ENCODE results near the gene GABRB2.
"Not testable (repeated sequence)": the region's sequence is repeated elsewhere in the genome, so short reads cannot be mapped to it uniquely, and the experiment has no call there.

The GABRB2 gene

DNA sequence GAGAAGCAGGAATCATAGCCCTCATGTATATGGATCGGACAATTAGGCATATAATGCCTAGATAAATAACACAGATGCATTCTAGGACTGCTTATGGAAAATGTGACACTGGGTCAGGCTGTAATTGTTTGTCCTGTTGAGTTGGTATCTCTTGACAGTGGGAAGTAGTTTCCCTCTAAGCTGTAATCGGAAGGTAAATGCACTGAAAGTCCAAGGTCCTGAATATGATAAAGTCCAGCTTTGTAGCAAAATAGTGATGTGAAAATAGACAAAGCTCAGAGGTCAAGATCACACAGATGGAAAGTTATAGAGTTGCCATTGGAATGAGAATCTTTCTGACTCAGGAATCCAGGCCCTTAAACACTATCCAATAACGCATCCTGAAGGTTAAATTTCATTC lies 214.2 kb downstream of the GABRB2 start:
- no peak overlapping the region for H3K9ac ChIP-seq (ENCODE audit: low read depth, low read length)

DNA sequence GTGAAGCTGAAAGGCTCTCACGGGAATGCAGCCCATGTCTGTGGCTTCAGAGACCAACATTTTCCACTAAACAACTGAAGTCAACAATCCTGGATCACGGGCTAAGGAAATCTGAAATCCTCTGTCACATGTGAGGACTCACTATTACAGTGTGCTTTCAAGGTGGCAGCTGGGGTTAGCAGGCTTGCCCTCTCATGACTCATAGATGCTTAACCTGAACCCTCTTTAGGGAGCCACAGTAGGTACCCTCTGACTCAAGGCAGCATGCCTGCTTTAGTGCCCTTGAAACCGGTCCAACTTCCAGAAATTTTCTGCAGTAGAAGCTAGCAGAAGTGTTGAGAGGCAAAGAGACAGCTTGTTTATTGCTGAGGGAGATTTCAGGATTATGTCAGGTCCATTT lies 232.5 kb downstream of the GABRB2 start:
- Histone ChIP-seq H3K36me3 (ENCODE audit: insufficient read depth, low read length) (no peaks in the 10 kb centered on the region), H3K9ac (ENCODE audit: low read depth, low read length) (no peak overlapping the region), H3K9me3 (ENCODE audit: control insufficient read depth, insufficient read depth, low read length) (no peaks in the 10 kb centered on the region), H3K4me1 (ENCODE audit: insufficient read depth, low read length) (no peaks in the 10 kb centered on the region)

More for the DNA sequence above, 214.2 kb downstream of the GABRB2 start:
- H3K36me3 ChIP-seq (ENCODE audit: insufficient read depth, low read length), result no peaks in the 10 kb centered on the region
- H3K4me1 ChIP-seq (ENCODE audit: insufficient read depth, low read length), result no peaks in the 10 kb centered on the region
- H3K9me3 ChIP-seq (ENCODE audit: control insufficient read depth, insufficient read depth, low read length), result no peaks in the 10 kb centered on the region

DNA sequence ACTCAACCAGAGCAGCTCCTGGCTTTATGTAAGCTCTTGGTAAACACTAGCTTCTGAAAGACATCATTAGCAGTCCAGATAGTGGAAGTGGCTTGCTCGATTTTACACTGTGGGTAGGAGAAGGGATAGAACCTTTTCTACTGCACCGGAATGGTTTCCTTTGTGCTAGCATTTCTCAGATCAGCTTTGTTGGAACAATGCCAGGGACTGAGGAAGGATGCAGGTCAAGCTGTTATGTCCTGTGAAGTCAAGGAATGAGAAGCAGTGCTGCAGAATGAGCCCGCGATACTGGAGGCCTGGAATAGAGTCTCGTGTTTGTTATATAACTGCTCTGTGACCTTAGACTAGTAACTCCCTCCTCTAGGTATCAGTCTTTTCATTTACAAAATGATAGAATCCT lies 233.6 kb downstream of the GABRB2 start:
- Histone ChIP-seq H3K4me1 (ENCODE audit: insufficient read depth, low read length) (no peaks in the 10 kb centered on the region), H3K36me3 (ENCODE audit: insufficient read depth, low read length) (no peaks in the 10 kb centered on the region), H3K9me3 (ENCODE audit: control insufficient read depth, insufficient read depth, low read length) (no peaks in the 10 kb centered on the region), H3K9ac (ENCODE audit: low read depth, low read length) (no peak overlapping the region)

DNA sequence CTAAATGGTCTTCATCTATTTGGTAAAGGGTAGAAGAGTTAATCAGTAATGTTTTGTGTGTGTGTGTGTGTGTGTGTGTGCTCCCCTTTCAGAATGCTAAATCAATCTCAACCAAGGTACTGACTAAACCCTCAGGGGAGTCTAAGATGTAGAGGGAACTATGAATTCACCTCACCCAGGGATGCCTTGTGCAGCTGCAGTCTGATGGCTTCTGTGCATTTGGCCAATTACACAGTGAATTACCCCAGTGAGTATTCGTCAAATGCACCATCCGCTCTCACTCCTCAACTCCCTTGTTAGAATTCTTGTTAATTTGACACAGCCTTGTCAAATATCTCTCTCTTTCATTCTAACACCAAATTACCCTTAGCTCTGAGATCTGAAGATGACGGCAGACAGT lies 234.6 kb downstream of the GABRB2 start:
- no peak overlapping the region for H3K9ac ChIP-seq (ENCODE audit: low read depth, low read length)
- H3K36me3 ChIP-seq (ENCODE audit: insufficient read depth, low read length), result no peaks in the 10 kb centered on the region
- no peaks in the 10 kb centered on the region for H3K9me3 ChIP-seq (ENCODE audit: control insufficient read depth, insufficient read depth, low read length)
- H3K4me1 ChIP-seq (ENCODE audit: insufficient read depth, low read length), result no peaks in the 10 kb centered on the region

DNA sequence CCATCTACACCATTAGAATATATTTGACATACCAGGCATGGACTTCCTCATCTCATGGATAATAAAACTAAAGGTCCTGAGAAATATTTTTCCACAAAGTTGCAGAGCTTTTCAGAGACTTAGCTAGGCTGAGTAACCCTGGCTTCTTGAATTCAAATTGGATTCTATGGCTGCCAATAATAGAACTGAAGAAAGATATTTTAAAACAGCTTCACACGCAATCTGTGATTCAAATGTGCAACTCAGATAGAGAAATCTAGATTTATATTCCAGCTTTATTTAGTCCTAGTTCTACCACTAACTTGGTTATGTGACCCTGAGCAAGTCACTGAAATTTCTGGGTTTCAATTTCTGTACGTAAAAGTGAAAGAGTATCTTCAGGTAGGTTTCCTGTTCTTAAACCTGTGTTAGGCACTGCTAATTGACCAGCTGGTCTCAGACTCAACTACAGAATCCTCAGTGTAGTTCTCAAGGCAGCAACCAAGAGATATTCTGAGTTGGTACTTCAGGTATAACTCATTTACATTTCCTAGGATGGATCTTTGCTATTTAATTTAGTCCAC lies 235.3 kb downstream of the GABRB2 start:
- H3K4me1 ChIP-seq (ENCODE audit: insufficient read depth, low read length), result no peaks in the 10 kb centered on the region
- H3K36me3 ChIP-seq (ENCODE audit: insufficient read depth, low read length), result no peaks in the 10 kb centered on the region
- no peaks in the 10 kb centered on the region for H3K9me3 ChIP-seq (ENCODE audit: control insufficient read depth, insufficient read depth, low read length)
- no peak overlapping the region for H3K9ac ChIP-seq (ENCODE audit: low read depth, low read length)

DNA sequence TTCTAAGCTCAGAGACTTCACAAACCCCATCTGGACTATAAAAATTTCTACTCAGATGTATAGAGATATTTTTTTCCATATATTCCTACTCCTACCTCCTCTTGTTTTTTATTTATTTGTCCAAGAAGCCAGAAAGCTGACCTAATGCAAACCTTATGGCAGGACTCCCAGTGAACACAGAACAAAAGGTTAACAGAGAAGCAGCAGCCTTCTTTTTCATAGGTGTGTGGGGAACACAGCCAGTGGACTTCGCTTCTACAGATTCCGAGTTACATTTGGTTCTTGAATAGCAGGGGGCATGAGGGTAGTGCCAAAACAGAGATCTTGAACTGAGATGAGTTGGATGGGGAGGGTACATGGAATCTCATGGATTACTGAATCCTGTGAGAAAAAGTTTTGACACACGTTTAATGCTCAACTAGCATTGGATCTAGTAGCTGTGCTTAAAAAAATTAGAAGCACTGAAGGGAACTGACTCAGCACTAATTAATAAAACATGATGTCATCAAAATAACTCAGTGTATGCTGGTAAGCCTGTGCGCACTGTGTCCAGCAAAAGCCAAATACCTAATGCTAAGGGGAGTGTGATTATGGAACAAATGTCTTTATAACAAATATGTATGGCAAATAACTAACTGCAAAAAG lies 240.1 kb downstream of the GABRB2 start:
- H3K9me3 ChIP-seq (ENCODE audit: control insufficient read depth, insufficient read depth, low read length), result no peaks in the 10 kb centered on the region
- no peaks in the 10 kb centered on the region for H3K4me1 ChIP-seq (ENCODE audit: insufficient read depth, low read length)
- no peaks in the 10 kb centered on the region for H3K36me3 ChIP-seq (ENCODE audit: insufficient read depth, low read length)
- H3K9ac ChIP-seq (ENCODE audit: low read depth, low read length), result no peak overlapping the region

- no peaks in the 10 kb centered on the region for H3K9me3 ChIP-seq (ENCODE audit: control insufficient read depth, insufficient read depth, low read length)
- no peak overlapping the region for H3K9ac ChIP-seq (ENCODE audit: low read depth, low read length)
- no peaks in the 10 kb centered on the region for H3K36me3 ChIP-seq (ENCODE audit: insufficient read depth, low read length)
- H3K4me1 ChIP-seq (ENCODE audit: insufficient read depth, low read length), result no peaks in the 10 kb centered on the region
Measured at GRCh38 chr5:161305601-161306000, 240.9 kb downstream of the GABRB2 start.

DNA sequence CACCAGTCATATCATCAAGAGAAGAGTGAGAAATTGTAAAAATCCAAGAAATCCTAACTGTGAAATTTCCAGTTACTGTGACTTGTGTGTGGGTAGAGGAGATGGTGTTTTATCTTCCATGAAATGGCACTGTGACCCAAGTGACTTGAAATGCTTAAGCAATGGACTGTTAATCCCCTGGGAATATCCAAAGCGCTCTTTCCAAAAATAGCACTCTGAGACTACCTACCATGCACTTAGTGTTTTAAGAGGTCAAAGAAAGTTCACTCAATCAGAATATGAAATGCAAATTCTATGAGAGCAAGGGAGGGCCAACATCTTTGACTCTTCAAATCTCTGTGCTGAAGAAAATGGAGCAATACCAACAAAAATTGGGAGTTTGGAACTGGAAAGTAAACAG lies 244.0 kb downstream of the GABRB2 start:
- H3K36me3 ChIP-seq (ENCODE audit: insufficient read depth, low read length), result no peaks in the 10 kb centered on the region
- H3K4me1 ChIP-seq (ENCODE audit: insufficient read depth, low read length), result no peaks in the 10 kb centered on the region
- no peak overlapping the region for H3K9ac ChIP-seq (ENCODE audit: low read depth, low read length)
- no peaks in the 10 kb centered on the region for H3K9me3 ChIP-seq (ENCODE audit: control insufficient read depth, insufficient read depth, low read length)

GRCh38 chr5:161301586-161301985 lies 244.9 kb downstream of the GABRB2 start:
- Histone ChIP-seq H3K9me3 (ENCODE audit: control insufficient read depth, insufficient read depth, low read length) (no peaks in the 10 kb centered on the region), H3K36me3 (ENCODE audit: insufficient read depth, low read length) (no peaks in the 10 kb centered on the region), H3K4me1 (ENCODE audit: insufficient read depth, low read length) (no peaks in the 10 kb centered on the region), H3K9ac (ENCODE audit: low read depth, low read length) (no peak overlapping the region)

DNA sequence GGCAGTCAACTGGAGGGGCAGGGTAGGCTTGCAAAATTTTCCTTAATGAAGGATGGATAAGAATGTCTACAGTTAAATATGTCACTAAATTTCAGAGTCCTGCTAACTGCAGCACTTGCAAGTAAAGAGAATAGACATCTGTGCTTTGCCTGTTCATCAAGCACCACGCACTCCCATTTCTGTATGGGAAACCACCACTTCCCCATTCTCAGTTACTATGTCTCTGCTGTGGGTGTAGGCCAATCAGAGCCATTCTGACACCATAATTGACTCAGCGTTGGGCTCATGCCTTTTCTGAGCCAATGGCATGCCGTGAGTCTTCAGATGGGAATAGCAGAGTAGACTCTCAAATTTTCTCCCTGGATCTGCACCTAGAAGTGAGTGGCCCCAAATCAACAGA lies 247.5 kb downstream of the GABRB2 start:
- Histone ChIP-seq H3K9ac (ENCODE audit: low read depth, low read length) (no peak overlapping the region), H3K4me1 (ENCODE audit: insufficient read depth, low read length) (no peaks in the 10 kb centered on the region), H3K9me3 (ENCODE audit: control insufficient read depth, insufficient read depth, low read length) (no peaks in the 10 kb centered on the region)

GRCh38 chr5:161297388-161297787 lies 249.1 kb downstream of the GABRB2 start:
- H3K9ac ChIP-seq (ENCODE audit: low read depth, low read length); H3K36me3 ChIP-seq (ENCODE audit: insufficient read depth, low read length); H3K9me3 ChIP-seq (ENCODE audit: control insufficient read depth, insufficient read depth, low read length); H3K4me1 ChIP-seq (ENCODE audit: insufficient read depth, low read length): not testable (repeated sequence)

More for the DNA sequence above, 247.5 kb downstream of the GABRB2 start:
- no peaks in the 10 kb centered on the region for H3K36me3 ChIP-seq (ENCODE audit: insufficient read depth, low read length)

DNA sequence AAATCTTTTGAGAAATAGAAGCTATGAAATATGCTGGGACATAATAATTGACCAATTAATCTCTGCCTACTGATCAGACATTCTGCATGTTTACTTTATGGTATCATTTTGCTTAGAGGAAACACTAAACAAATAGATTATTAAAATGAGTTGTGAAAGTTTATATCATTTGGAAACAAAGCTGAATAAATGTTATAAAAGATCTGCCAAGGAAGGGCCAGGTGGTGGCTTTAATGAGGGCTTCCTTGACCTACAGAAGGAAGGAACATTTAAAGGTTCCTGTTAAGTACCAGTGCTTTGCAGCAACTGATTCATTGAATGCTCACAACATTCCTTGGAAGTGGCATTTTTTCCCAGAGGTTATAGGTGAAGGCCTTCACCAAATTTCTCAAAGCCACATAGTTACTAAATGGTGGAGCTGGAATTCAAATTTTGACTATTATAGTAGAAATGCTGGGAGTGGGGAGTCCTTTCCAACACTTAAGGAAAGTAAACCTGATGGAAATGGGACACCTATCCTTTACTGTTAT lies 250.7 kb downstream of the GABRB2 start:
- no peak overlapping the region for H3K9ac ChIP-seq (ENCODE audit: low read depth, low read length)
- H3K4me1 ChIP-seq (ENCODE audit: insufficient read depth, low read length), result no peaks in the 10 kb centered on the region
- H3K36me3 ChIP-seq (ENCODE audit: insufficient read depth, low read length), result no peaks in the 10 kb centered on the region
- no peaks in the 10 kb centered on the region for H3K9me3 ChIP-seq (ENCODE audit: control insufficient read depth, insufficient read depth, low read length)

- H3K4me1 ChIP-seq (ENCODE audit: insufficient read depth, low read length), result no peaks in the 10 kb centered on the region
Measured at GRCh38 chr5:161288071-161288470, 258.5 kb downstream of the GABRB2 start.

DNA sequence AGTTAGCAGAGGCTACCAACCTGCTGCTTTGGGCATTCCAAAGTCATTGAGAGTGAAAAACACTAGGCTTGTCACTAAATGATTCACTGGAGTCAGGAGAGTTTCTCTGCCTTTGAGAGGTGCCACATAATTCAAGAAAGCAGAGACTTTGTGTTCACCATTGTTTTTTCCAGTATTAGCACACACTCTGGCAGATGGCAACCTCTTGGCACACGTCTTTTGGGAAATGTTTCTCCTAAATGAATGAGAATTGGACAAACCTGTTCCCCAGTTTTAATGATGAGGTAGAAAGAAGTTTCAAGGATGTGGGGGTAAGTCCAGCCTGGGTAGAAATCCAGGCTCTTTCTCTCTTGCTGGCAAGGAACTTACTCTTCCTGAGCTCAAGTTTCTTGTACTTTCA lies 259.1 kb downstream of the GABRB2 start:
- Histone ChIP-seq H3K9me3 (ENCODE audit: control insufficient read depth, insufficient read depth, low read length) (no peaks in the 10 kb centered on the region), H3K9ac (ENCODE audit: low read depth, low read length) (no peak overlapping the region), H3K36me3 (ENCODE audit: insufficient read depth, low read length) (no peaks in the 10 kb centered on the region), H3K4me1 (ENCODE audit: insufficient read depth, low read length) (no peaks in the 10 kb centered on the region)

More at GRCh38 chr5:161288071-161288470, 258.5 kb downstream of the GABRB2 start:
- Histone ChIP-seq H3K9me3 (ENCODE audit: control insufficient read depth, insufficient read depth, low read length) (no peaks in the 10 kb centered on the region), H3K36me3 (ENCODE audit: insufficient read depth, low read length) (no peaks in the 10 kb centered on the region), H3K9ac (ENCODE audit: low read depth, low read length) (no peak overlapping the region)

- Histone ChIP-seq H3K4me1 (ENCODE audit: insufficient read depth, low read length) (no peaks in the 10 kb centered on the region), H3K9ac (ENCODE audit: low read depth, low read length) (no peak overlapping the region), H3K36me3 (ENCODE audit: insufficient read depth, low read length) (no peaks in the 10 kb centered on the region), H3K9me3 (ENCODE audit: control insufficient read depth, insufficient read depth, low read length) (no peaks in the 10 kb centered on the region)
Measured at GRCh38 chr5:161286066-161286655, 260.4 kb downstream of the GABRB2 start.
